WTC11 (cell line): Measurements from ENCODE around the gene SMAP2. TPM values are rescaled to one million over a fixed set of nuclear protein-coding genes. Genes with fewer than 3 reads are reported as not detected.
A peak's percentile ranks its signal among the peaks of the same experiment; 100 is the strongest.

Source experiments
- ATAC-seq: fragments of 200-7000 bp; cut with Tn5 transposase; 2 replicates; pipeline ENCODE4 v1.10.0; 2021; ENCODE audit warnings: mild to moderate bottlenecking, moderate library complexity
- CTCF ChIA-PET: fragments of 300-600 bp; sonication (Branson Sonifier 250); formaldehyde crosslinking; loops from one replicate; lab custom pipeline; 2021; ENCODE audit warnings: antibody characterized with exemption; lab: Charles Lee
- POLR2A ChIA-PET: fragments of 350-600 bp; sonication (Branson Sonifier 250); formaldehyde crosslinking; loops from one replicate; lab custom pipeline; 2021; ENCODE audit warnings: antibody characterized with exemption; lab: Charles Lee
- DNase-seq: peaks from one replicate; pipeline ENCODE4 v3.0.0; 2021; ENCODE audit warnings: low spot score
- H3K27ac Mint-ChIP-seq: 2 replicates; pipeline ENCODE4 v1.8.0; 2021; ENCODE audit warnings: mixed read lengths
- H3K27me3 Mint-ChIP-seq: 2 replicates; pipeline ENCODE4 v1.8.0; 2021; ENCODE audit warnings: low read depth, mild to moderate bottlenecking, moderate library complexity, mixed read lengths
- H3K36me3 Mint-ChIP-seq: 2 replicates; pipeline ENCODE4 v1.8.0; 2021; ENCODE audit warnings: mixed read lengths
- H3K4me1 Mint-ChIP-seq: 2 replicates; pipeline ENCODE4 v1.8.0; 2022; ENCODE audit warnings: mixed read lengths
- H3K4me3 Mint-ChIP-seq: 2 replicates; pipeline ENCODE4 v1.8.0; 2021; ENCODE audit warnings: mild to moderate bottlenecking, moderate library complexity, mixed read lengths
- H3K9me3 Mint-ChIP-seq: 2 replicates; pipeline ENCODE4 v1.8.0; 2021; ENCODE audit warnings: mixed read lengths
- ATF1 ChIP-seq: sonication (generic); formaldehyde crosslinking; IDR thresholded peaks from 2 replicates; pipeline ENCODE4 v1.8.1; 2023; ENCODE audit warnings: mild to moderate bottlenecking, moderate library complexity, missing genetic modification reagents
- CBFB ChIP-seq: sonication (generic); formaldehyde crosslinking; IDR thresholded peaks from 2 replicates; pipeline ENCODE4 v1.8.1; 2022; ENCODE audit warnings: mild to moderate bottlenecking, low read depth, missing genetic modification reagents
- CREM ChIP-seq: sonication (generic); formaldehyde crosslinking; IDR thresholded peaks from 2 replicates; pipeline ENCODE4 v1.8.1; 2022; ENCODE audit warnings: mild to moderate bottlenecking, missing genetic modification reagents, moderate library complexity
- GABPB1 ChIP-seq: sonication (generic); formaldehyde crosslinking; IDR thresholded peaks from 2 replicates; pipeline ENCODE4 v1.8.1; 2023; ENCODE audit warnings: mild to moderate bottlenecking, missing genetic modification reagents
- MYBL2 ChIP-seq: sonication (generic); formaldehyde crosslinking; IDR thresholded peaks from 2 replicates; pipeline ENCODE4 v1.8.1; 2023; ENCODE audit warnings: mild to moderate bottlenecking, moderate library complexity, missing genetic modification reagents
- RELA ChIP-seq: sonication (generic); formaldehyde crosslinking; IDR thresholded peaks from 2 replicates; pipeline ENCODE4 v1.8.1; 2022; ENCODE audit warnings: missing genetic modification reagents, mild to moderate bottlenecking, borderline replicate concordance
- SOX15 ChIP-seq: fragments of 250-450 bp; sonication (Bioruptor Pico); IDR thresholded peaks from 2 replicates; pipeline ENCODE4 v1.9.0; 2021; ENCODE audit warnings: mild to moderate bottlenecking
- SP1 ChIP-seq: sonication (generic); formaldehyde crosslinking; conservative IDR thresholded peaks from 2 replicates; pipeline ENCODE4 v1.8.1; 2022; ENCODE audit warnings: missing genetic modification reagents
- TCF7 ChIP-seq: sonication (generic); formaldehyde crosslinking; IDR thresholded peaks from 2 replicates; pipeline ENCODE4 v1.8.0; 2022; ENCODE audit warnings: mild to moderate bottlenecking, low read depth, missing genetic modification reagents, moderate library complexity
- TEAD4 ChIP-seq: sonication (generic); formaldehyde crosslinking; IDR thresholded peaks from 2 replicates; pipeline ENCODE4 v1.8.0; 2022; ENCODE audit warnings: mild to moderate bottlenecking, missing genetic modification reagents
- total RNA-seq: library from RNA; stranded (reverse); gene quantifications from 3 replicates; pipeline ENCODE4 v1.2.3, GENCODE V29; 2021
- TF ChIP-seq, protein P1 (sequence below): sonication (generic); formaldehyde crosslinking; conservative IDR thresholded peaks from 2 replicates; pipeline ENCODE4 v1.8.1; 2022; ENCODE audit warnings: mild to moderate bottlenecking, missing genetic modification reagents
- TF ChIP-seq, protein P2 (sequence below): fragments of 250-450 bp; sonication (Bioruptor Pico); IDR thresholded peaks from 2 replicates; pipeline ENCODE4 v1.8.0; 2021; ENCODE audit warnings: mild to moderate bottlenecking
- TF ChIP-seq, protein P3 (sequence below): fragments of 250-450 bp; sonication (Bioruptor Pico); IDR thresholded peaks from 2 replicates; pipeline ENCODE4 v2.1.2; 2022; ENCODE audit warnings: mild to moderate bottlenecking, moderate library complexity
- TF ChIP-seq, protein P4 (sequence below): fragments of 250-450 bp; sonication (Bioruptor Pico); IDR thresholded peaks from 2 replicates; pipeline ENCODE4 v1.9.0; 2021; ENCODE audit warnings: mild to moderate bottlenecking
- TF ChIP-seq, protein P5 (sequence below): fragments of 250-450 bp; sonication (Bioruptor Pico); IDR thresholded peaks from 2 replicates; pipeline ENCODE4 v1.9.0; 2021; ENCODE audit warnings: mild to moderate bottlenecking, borderline replicate concordance
- TF ChIP-seq, protein P6 (sequence below): fragments of 250-450 bp; sonication (Bioruptor Pico); IDR thresholded peaks from 2 replicates; pipeline ENCODE4 v1.9.0; 2021; ENCODE audit warnings: mild to moderate bottlenecking

SMAP2 gene
- total RNA-seq, 1 experiment from 2014 or later, result 4.9 TPM

DNA sequence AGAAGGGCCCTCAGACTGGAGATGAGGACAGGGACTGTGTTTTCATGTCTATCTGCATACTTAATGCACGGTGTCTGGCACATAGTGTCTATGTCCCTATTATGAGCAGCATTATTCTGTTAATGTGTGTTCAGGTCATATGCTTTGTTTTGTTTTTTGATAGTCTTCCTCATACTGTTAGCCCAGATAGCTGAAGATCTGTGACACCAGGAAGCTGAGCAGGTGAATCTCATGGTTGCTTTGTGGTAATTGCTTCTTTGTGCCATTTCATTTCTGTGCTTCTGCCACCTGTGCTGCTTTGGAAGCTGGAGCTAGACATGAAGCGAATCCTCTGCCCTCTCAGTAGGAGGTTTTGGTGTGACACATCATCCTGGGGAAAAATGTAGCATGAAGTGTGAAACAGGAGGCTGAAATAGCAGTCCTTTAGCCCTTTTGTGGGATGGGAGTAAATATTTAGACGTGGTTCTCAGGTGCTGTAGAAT lies 15.8 kb downstream of the SMAP2 start:
- ChIA-PET CTCF (no interaction called here), POLR2A (no interaction called here)
- TF ChIP-seq SOX15 (CRISPR knock-in tag), result no peak
- TF ChIP-seq, protein P1, sequence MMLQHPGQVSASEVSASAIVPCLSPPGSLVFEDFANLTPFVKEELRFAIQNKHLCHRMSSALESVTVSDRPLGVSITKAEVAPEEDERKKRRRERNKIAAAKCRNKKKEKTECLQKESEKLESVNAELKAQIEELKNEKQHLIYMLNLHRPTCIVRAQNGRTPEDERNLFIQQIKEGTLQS (CRISPR knock-in tag), result no peak
- no peak for TF ChIP-seq RELA (CRISPR knock-in tag)
- no peak for TF ChIP-seq TCF7
- no peak for TF ChIP-seq CBFB (CRISPR knock-in tag)
- TF ChIP-seq, protein P2, sequence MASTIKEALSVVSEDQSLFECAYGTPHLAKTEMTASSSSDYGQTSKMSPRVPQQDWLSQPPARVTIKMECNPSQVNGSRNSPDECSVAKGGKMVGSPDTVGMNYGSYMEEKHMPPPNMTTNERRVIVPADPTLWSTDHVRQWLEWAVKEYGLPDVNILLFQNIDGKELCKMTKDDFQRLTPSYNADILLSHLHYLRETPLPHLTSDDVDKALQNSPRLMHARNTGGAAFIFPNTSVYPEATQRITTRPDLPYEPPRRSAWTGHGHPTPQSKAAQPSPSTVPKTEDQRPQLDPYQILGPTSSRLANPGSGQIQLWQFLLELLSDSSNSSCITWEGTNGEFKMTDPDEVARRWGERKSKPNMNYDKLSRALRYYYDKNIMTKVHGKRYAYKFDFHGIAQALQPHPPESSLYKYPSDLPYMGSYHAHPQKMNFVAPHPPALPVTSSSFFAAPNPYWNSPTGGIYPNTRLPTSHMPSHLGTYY (CRISPR knock-in tag), result no peak
- TF ChIP-seq, protein P3, sequence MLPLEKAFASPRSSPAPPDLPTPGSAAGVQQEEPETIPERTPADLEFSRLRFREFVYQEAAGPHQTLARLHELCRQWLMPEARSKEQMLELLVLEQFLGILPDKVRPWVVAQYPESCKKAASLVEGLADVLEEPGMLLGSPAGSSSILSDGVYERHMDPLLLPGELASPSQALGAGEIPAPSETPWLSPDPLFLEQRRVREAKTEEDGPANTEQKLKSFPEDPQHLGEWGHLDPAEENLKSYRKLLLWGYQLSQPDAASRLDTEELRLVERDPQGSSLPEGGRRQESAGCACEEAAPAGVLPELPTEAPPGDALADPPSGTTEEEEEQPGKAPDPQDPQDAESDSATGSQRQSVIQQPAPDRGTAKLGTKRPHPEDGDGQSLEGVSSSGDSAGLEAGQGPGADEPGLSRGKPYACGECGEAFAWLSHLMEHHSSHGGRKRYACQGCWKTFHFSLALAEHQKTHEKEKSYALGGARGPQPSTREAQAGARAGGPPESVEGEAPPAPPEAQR, result no peak
- TF ChIP-seq SP1 (CRISPR knock-in tag), result no peak
- TF ChIP-seq, protein P4, sequence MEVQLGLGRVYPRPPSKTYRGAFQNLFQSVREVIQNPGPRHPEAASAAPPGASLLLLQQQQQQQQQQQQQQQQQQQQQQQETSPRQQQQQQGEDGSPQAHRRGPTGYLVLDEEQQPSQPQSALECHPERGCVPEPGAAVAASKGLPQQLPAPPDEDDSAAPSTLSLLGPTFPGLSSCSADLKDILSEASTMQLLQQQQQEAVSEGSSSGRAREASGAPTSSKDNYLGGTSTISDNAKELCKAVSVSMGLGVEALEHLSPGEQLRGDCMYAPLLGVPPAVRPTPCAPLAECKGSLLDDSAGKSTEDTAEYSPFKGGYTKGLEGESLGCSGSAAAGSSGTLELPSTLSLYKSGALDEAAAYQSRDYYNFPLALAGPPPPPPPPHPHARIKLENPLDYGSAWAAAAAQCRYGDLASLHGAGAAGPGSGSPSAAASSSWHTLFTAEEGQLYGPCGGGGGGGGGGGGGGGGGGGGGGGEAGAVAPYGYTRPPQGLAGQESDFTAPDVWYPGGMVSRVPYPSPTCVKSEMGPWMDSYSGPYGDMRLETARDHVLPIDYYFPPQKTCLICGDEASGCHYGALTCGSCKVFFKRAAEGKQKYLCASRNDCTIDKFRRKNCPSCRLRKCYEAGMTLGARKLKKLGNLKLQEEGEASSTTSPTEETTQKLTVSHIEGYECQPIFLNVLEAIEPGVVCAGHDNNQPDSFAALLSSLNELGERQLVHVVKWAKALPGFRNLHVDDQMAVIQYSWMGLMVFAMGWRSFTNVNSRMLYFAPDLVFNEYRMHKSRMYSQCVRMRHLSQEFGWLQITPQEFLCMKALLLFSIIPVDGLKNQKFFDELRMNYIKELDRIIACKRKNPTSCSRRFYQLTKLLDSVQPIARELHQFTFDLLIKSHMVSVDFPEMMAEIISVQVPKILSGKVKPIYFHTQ (CRISPR knock-in tag), result no peak
- Mint-ChIP-seq H3K27ac (no peak overlapping the region), H3K4me1 (peaks cover 4% of the 10 kb centered on the region; the same call in 1 of the 2 replicates), H3K4me3 (no peak overlapping the region), H3K36me3 (no peaks in the 10 kb centered on the region), H3K27me3 (no peaks in the 10 kb centered on the region), H3K9me3 (no peaks in the 10 kb centered on the region)
- ATAC-seq (no peak), DNase-seq (no peak)

DNA sequence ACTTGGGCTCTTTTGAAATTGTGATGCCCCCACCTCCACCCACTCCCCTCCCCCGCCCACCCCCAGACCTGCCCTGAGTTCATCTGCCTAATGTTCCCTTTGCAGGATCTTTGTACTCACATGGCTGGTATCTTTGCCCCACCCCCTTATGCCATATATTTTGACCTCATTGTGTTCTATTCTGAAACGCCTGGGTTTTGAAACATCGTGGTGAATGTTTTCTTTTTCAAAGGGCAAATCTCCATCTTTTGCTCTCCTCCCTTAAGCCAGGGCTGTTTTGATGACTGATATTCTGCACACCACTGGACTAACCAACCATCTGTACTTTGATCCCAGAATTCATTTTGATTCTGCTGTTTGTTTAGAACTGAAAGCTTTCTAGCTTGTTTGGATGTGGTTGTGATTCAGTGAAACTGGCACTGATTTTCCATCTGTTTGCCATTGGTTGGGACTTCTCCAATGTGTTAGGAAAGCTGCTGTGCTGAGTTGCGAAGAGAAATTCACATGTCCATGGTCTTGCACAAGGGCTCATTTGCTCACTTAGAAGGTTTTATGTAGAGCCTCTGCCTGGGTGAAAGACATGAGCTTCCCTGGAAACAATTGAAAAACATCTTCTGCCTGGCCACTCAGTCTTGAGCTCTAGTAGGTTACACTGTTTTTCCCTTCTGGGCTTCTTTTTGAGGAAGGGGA lies 16.5 kb downstream of the SMAP2 start:
- Mint-ChIP-seq H3K4me1 (peaks cover 4% of the 10 kb centered on the region; the same call in 1 of the 2 replicates), H3K4me3 (no peak overlapping the region), H3K27me3 (no peaks in the 10 kb centered on the region), H3K36me3 (no peaks in the 10 kb centered on the region), H3K9me3 (no peaks in the 10 kb centered on the region), H3K27ac (peak overlapping the region; percentile 21; the same call in 1 of the 2 replicates)
- ATAC-seq (no peak), DNase-seq (no peak)
- ChIA-PET POLR2A (no interaction called here), CTCF (interaction anchor here (1.0 to 1.2 kb wide), 2 partner anchors 8 to 75 kb away, joined by 3 read pairs; no protein-coding TSS in a partner anchor)
- TF ChIP-seq, protein P5, sequence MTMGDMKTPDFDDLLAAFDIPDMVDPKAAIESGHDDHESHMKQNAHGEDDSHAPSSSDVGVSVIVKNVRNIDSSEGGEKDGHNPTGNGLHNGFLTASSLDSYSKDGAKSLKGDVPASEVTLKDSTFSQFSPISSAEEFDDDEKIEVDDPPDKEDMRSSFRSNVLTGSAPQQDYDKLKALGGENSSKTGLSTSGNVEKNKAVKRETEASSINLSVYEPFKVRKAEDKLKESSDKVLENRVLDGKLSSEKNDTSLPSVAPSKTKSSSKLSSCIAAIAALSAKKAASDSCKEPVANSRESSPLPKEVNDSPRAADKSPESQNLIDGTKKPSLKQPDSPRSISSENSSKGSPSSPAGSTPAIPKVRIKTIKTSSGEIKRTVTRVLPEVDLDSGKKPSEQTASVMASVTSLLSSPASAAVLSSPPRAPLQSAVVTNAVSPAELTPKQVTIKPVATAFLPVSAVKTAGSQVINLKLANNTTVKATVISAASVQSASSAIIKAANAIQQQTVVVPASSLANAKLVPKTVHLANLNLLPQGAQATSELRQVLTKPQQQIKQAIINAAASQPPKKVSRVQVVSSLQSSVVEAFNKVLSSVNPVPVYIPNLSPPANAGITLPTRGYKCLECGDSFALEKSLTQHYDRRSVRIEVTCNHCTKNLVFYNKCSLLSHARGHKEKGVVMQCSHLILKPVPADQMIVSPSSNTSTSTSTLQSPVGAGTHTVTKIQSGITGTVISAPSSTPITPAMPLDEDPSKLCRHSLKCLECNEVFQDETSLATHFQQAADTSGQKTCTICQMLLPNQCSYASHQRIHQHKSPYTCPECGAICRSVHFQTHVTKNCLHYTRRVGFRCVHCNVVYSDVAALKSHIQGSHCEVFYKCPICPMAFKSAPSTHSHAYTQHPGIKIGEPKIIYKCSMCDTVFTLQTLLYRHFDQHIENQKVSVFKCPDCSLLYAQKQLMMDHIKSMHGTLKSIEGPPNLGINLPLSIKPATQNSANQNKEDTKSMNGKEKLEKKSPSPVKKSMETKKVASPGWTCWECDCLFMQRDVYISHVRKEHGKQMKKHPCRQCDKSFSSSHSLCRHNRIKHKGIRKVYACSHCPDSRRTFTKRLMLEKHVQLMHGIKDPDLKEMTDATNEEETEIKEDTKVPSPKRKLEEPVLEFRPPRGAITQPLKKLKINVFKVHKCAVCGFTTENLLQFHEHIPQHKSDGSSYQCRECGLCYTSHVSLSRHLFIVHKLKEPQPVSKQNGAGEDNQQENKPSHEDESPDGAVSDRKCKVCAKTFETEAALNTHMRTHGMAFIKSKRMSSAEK (CRISPR knock-in tag), result no peak
- TF ChIP-seq MYBL2 (CRISPR knock-in tag), result no peak
- no peak for TF ChIP-seq CREM (CRISPR knock-in tag)
- TF ChIP-seq, protein P6, sequence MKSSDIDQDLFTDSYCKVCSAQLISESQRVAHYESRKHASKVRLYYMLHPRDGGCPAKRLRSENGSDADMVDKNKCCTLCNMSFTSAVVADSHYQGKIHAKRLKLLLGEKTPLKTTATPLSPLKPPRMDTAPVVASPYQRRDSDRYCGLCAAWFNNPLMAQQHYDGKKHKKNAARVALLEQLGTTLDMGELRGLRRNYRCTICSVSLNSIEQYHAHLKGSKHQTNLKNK (CRISPR knock-in tag), result no peak
- peak; percentile 29; the same call in 1 of the 2 replicates for TF ChIP-seq GABPB1 (CRISPR knock-in tag)
- no peak for TF ChIP-seq ATF1 (CRISPR knock-in tag)
- no peak for TF ChIP-seq TEAD4
